ENCODE measurements around the gene PDGFC. TPM values are rescaled to one million over a fixed set of nuclear protein-coding genes. Genes with fewer than 3 reads are reported as not detected.

The PDGFC gene
- polyA plus RNA-seq, 3 donors, result 2.5 to 5.0 (median 4.9) TPM

DNA sequence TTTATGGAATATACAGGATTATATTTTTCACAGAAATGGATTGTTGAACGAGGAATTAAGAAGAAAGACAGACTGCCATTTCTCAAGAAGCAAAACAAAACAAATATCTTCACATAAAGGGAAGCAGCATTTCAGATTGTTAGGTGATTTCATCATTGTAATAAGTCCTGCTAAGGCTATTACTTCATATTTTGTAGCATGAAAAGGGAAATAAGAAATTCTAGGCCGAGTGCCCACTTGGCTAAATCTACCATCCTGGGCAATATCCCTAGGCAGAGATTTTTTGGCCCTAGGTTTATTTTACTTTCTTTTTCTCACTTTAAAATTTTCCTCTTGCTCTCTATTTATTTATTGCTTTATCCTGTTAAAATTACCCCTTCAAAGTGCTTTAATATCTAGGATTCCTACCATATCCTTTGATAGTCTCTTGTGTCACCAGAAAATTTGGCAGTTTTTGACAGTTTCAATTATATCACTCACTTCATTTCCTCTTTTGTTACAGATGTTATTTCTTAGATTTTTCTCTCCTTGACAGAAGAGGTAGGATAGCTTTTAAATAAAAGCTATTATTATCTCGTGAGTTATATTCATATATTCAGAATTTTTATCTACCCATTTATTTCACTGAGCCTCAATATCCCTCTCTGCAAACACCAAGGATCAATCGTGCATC, 142.3 kb downstream of the PDGFC start:
- Histone ChIP-seq H3K27me3 (ENCODE audit: control insufficient read depth in 2 of 2, insufficient read depth in 2 of 2, low read length in 2 of 2) (no peaks in the 10 kb centered on the region), H3K4me3 (replicated peaks in 1 of 3; ENCODE audit: low read depth in 2 of 3, low read length in 3 of 3) (peak overlapping the region in 1 of 3 experiments; percentile 33), H3K4me2 (replicated peaks; ENCODE audit: extremely low read depth, low read length, poor library complexity, severe bottlenecking) (peak overlapping the region; percentile 42), H3K36me3 (replicated peaks in 1 of 2; ENCODE audit: control insufficient read depth in 1 of 2, insufficient read depth in 2 of 2, low read length in 2 of 2) (no peaks in the 10 kb centered on the region), H4K20me1 (ENCODE audit: insufficient read depth, low read length) (no peaks in the 10 kb centered on the region), H3K27ac (ENCODE audit: low read depth in 1 of 2, low read length in 2 of 2) (peak overlapping the region in 1 of 2 donors; percentile 76), H3K9ac (ENCODE audit: insufficient read depth, low read length, poor library complexity, severe bottlenecking) (no peak overlapping the region), H3K9me3 (replicated peaks in 1 of 2; ENCODE audit: control insufficient read depth in 1 of 2, insufficient read depth in 1 of 2, low read length in 2 of 2) (no peaks in the 10 kb centered on the region), H3K79me2 (ENCODE audit: insufficient read depth, low read length) (no peaks in the 10 kb centered on the region), H3K4me1 (ENCODE audit: control insufficient read depth in 1 of 2, insufficient read depth in 2 of 2, low read length in 2 of 2) (peaks cover 15 to 32% of the 10 kb centered on the region in 2 donors), H2AFZ (ENCODE audit: insufficient read depth, low read depth, low read length, poor library complexity, severe bottlenecking) (peak overlapping the region; percentile 15)
- H3K9me3 Mint-ChIP-seq, result peaks cover 0 to 2% (median 0%) of the 10 kb centered on the region in 7 donors
- peak; percentile 64 to 87 (median 76) for DNase-seq
- peak overlapping the region; percentile 71 to 94 (median 90) for H3K27ac Mint-ChIP-seq
- H3K27me3 Mint-ChIP-seq (ENCODE audit: low read depth in 3 of 3), result no peaks in the 10 kb centered on the region
- H3K4me1 Mint-ChIP-seq, result peaks cover 22% of the 10 kb centered on the region
- no peaks in the 10 kb centered on the region for H3K36me3 Mint-ChIP-seq
- TF ChIP-seq, protein P1, sequence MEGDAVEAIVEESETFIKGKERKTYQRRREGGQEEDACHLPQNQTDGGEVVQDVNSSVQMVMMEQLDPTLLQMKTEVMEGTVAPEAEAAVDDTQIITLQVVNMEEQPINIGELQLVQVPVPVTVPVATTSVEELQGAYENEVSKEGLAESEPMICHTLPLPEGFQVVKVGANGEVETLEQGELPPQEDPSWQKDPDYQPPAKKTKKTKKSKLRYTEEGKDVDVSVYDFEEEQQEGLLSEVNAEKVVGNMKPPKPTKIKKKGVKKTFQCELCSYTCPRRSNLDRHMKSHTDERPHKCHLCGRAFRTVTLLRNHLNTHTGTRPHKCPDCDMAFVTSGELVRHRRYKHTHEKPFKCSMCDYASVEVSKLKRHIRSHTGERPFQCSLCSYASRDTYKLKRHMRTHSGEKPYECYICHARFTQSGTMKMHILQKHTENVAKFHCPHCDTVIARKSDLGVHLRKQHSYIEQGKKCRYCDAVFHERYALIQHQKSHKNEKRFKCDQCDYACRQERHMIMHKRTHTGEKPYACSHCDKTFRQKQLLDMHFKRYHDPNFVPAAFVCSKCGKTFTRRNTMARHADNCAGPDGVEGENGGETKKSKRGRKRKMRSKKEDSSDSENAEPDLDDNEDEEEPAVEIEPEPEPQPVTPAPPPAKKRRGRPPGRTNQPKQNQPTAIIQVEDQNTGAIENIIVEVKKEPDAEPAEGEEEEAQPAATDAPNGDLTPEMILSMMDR (IDR thresholded peaks at IDR 0.05), result no peak
- intact Hi-C loops (cut with micrococcal nuclease), result no loop called here
- peak overlapping the region; percentile 7 to 36 for H3K4me3 Mint-ChIP-seq
- WGBS (ENCODE audit: insufficient coverage), result no CpG with 5 or more reads among the region's 4 CpGs

DNA sequence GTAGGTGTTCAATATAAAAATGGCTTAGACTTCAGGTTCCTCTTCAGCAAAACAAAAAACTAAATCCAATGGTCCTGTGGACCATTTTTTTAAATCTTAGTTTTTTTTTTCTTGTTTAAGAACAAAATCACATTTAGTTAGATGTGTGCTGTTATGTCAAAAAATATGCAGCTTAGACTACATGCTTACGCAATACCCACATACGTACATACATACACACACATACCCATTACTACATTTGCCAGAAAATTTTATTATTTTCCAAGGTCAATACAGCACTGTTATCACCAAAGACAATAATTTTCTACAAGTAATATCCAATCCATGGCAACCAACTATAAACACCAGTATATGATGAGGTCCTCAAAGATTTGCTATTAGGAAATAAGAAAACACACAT, 144.1 kb downstream of the PDGFC start:
- intact Hi-C loops (cut with micrococcal nuclease), result no loop called here
- no peak overlapping the region for H3K27ac ChIP-seq (ENCODE audit: low read depth in 1 of 2, low read length in 2 of 2)
- WGBS (ENCODE audit: insufficient coverage), result 60% methylated on average over 2 of the region's 2 CpGs
- no peaks in the 10 kb centered on the region for H3K36me3 ChIP-seq (replicated peaks in 1 of 2; ENCODE audit: control insufficient read depth in 1 of 2, insufficient read depth in 2 of 2, low read length in 2 of 2)
- Mint-ChIP-seq H3K4me3 (no peak overlapping the region), H3K4me1 (peaks cover 24% of the 10 kb centered on the region), H3K36me3 (no peaks in the 10 kb centered on the region), H3K27ac (peak overlapping the region in 3 of 7 donors; percentile 13 to 81 (median 22)), H3K9me3 (peaks cover 0 to 4% (median 0%) of the 10 kb centered on the region in 7 donors), H3K27me3 (ENCODE audit: low read depth in 3 of 3) (no peaks in the 10 kb centered on the region)
- no peak overlapping the region for H3K9ac ChIP-seq (ENCODE audit: insufficient read depth, low read length, poor library complexity, severe bottlenecking)
- no peaks in the 10 kb centered on the region for H3K27me3 ChIP-seq (ENCODE audit: control insufficient read depth in 2 of 2, insufficient read depth in 2 of 2, low read length in 2 of 2)
- TF ChIP-seq, protein P1 (IDR thresholded peaks at IDR 0.05), result no peak
- H3K79me2 ChIP-seq (ENCODE audit: insufficient read depth, low read length), result no peaks in the 10 kb centered on the region
- no peak overlapping the region for H2AFZ ChIP-seq (ENCODE audit: insufficient read depth, low read depth, low read length, poor library complexity, severe bottlenecking)
- DNase-seq, result peak in 1 of 3 donors; percentile 9
- H3K9me3 ChIP-seq (replicated peaks in 1 of 2; ENCODE audit: control insufficient read depth in 1 of 2, insufficient read depth in 1 of 2, low read length in 2 of 2), result no peaks in the 10 kb centered on the region
- H3K4me3 ChIP-seq (replicated peaks in 1 of 3; ENCODE audit: low read depth in 2 of 3, low read length in 3 of 3), result no peak overlapping the region
- H3K4me2 ChIP-seq (replicated peaks; ENCODE audit: extremely low read depth, low read length, poor library complexity, severe bottlenecking), result no peak overlapping the region
- H3K4me1 ChIP-seq (ENCODE audit: control insufficient read depth in 1 of 2, insufficient read depth in 2 of 2, low read length in 2 of 2), result peaks cover 15 to 32% of the 10 kb centered on the region in 2 donors
- no peaks in the 10 kb centered on the region for H4K20me1 ChIP-seq (ENCODE audit: insufficient read depth, low read length)

Data from CD14-positive monocyte (primary cell).